Suprapubic skin (tissue), 4 donors: ENCODE data around the gene WDTC1.
"Not testable (repeated sequence)": the region's sequence is repeated elsewhere in the genome, so short reads cannot be mapped to it uniquely, and the experiment has no call there.

ENCODE experiments used
- CTCF ChIP-seq, 2 donors: fragments of 200-600 bp in 1 of 2; fragments of 450-650 bp in 1 of 2; sonication (generic) in 1 of 2; IDR thresholded peaks; one replicate each; pipeline ENCODE4 v1.5.1; 2016 to 2019; ENCODE audit warnings: antibody characterized with exemption in 2 of 2, mild to moderate bottlenecking in 1 of 2, moderate library complexity in 1 of 2
- EP300 ChIP-seq: sonication (generic); formaldehyde crosslinking; IDR thresholded peaks from one replicate; pipeline ENCODE4 v1.6.1; 2017; ENCODE audit warnings: antibody characterized with exemption
- POLR2A ChIP-seq, 2 donors: fragments of 450-650 bp; IDR thresholded peaks; one replicate each; pipeline ENCODE4 v1.6.1; 2017; ENCODE audit warnings: antibody characterized with exemption in 2 of 2, mild to moderate bottlenecking in 2 of 2, moderate library complexity in 2 of 2
- POLR2AphosphoS5 ChIP-seq, 3 donors: sonication (generic); formaldehyde crosslinking; IDR thresholded peaks; one replicate each; pipeline ENCODE4 v1.6.1; 2017; ENCODE audit warnings: antibody characterized with exemption in 3 of 3

- not testable (repeated sequence) for TF ChIP-seq CTCF (IDR thresholded peaks at IDR 0.05); EP300; POLR2A (IDR thresholded peaks at IDR 0.05); POLR2AphosphoS5 (IDR thresholded peaks at IDR 0.05)
Observed at GRCh38 chr1:27184665-27185064, 49.8 kb upstream of the WDTC1 start.
